HG03342 (cell line): ENCODE data around the gene PITPNB.

Experiments used
- ATAC-seq: cut with Tn5 transposase; IDR thresholded peaks from one replicate; pipeline ENCODE4 v1.9.1; 2021; ENCODE audit warnings: mild to moderate bottlenecking, moderate library complexity; ENCODE audit not compliant: unreplicated experiment

The PITPNB gene

GRCh38 chr22:27919222-27919941, at the start of gene PITPNB:
PITPNB (minus strand) TSS chr22:27919256; CDS start chr22:27919191, 65 bp downstream.
- ATAC-seq = peak; percentile 77

DNA sequence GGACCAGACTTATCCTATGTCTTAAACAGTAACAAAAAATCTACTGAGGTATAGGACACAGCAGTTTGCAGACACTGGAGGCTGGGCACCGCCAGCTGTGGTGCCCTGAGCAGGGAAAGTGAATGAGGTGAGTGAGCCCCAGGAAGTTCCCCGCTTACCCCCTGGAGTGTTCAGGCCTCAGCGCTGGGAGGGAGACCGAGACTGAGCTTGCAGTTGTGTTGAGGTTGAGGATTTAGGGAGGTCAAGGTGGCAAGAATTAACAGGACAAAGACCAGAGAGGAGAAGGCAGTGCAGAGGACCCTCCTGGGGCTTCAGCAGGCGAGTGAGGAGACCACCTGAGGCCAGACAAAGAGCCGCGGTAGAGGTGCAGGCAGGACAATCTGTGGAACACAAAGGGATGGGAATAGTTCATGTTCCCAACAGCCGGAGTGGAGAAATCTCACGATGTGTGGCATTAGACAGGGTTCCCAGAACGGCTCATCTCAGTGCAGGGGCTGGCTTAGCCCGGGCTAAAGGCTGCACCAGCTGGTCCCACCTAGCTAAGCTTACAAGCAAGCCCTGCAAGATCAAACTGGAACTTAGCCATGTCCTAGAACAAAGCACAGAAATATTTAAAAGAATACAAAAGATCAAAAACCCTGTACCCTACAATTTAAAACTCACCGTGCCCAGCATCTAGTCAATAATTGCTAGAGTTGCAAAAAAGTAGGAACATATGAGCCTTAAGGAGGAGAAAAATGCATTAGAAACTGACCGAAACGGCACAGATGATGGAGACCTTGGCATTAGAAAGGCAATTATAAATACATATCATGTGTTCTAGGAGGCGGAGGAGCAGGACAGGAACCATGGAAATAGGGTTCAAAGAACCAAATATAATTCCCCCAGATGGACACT, 47.4 kb upstream of the PITPNB start:
- ATAC-seq = no peak

DNA sequence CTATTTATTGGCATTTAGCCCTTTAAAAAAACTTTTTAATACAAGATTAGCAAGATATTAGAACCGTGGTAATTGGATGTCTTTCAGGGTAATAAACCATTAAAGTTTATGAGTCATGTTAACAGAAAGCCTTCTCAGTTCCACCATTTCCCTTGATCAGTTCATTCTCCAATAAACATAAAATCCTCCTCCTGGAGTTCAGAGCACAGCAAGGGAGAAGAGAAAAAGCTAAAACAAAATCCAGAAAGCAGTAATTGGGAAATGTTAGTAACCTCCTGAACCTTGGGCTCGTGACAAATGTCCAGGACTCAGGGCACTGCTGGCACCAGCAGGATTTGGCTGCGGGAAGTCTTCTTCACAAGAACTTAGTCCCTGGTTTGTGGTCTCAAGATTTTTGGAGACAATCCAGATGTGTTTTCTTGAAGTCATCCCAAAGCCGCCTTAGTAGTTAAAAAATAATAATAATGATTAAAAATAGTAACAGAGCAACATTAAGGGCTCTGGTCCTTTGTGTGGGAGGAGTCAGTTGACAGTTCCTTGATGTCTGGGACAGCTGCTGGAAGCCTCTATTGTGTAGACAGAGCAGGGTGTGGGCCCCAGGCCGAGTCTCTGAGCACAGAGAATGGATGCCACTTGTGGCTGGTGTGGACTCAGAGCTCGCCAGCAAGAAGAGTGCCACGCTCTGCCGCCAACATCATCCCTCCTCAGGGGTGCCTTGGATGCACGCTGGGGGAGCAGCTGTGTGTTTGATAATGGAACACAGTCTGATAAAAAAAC, 43.4 kb upstream of the PITPNB start:
- no peak for ATAC-seq

DNA sequence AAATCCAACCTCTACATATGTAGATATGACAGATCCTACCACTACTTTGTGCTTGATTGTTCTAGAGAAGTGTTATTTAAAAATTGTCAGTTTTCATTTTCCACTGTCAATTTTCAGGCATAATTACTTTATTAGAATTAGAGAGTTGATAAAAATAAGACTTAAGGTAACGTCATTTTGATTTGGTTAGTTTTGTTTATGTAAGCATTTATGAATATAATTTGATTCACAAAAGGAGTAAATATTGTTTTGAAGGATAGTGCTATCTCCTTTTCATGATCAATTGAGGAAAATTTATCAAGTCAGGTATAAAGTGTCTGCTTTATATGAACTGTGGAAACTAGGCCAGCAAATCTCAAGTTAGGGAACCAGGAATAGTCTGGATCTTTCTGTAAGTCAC, 42.6 kb upstream of the PITPNB start:
- no peak for ATAC-seq

GRCh38 chr22:27961182-27961581, 42.1 kb upstream of the PITPNB start:
- ATAC-seq = no peak

- ATAC-seq = no peak
Measured at GRCh38 chr22:27959335-27960090, 40.5 kb upstream of the PITPNB start.

DNA sequence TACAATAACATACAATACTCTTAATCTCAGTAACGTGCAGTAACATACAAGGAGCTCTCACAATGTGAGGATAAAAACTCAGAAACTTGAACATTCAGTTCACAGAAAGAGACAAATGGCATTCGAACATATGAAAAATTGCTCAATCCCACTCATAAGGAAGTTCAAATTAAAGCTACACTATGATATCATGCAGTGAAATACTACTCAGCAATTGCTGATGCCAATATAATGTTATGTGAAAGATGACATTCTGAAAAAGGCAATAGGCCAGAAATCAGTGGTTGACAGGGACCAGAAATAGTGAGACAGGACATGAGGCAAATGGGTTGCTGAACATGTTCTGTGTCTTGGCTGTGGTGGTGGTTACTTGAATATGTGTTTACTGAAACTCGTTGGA, 33.7 kb upstream of the PITPNB start:
- no peak for ATAC-seq

DNA sequence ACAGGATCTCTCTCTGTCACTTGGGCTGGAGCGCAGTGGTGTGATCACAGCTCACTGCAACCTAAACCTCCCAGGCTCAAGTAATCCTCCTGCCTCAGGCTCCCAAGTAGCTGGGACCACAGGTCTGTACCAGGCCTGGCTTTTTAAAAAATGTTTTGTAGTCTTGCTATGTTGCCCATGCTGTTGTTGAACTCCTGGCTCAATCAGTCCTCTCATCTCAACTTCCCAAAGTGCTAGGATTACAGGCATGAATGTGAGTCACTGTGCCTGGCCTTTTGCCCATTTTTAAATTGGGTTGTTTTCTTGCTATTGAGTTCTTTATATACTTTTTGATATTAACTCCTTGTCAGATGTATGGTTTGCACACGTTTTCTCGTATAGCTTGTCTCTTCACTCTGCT, 33.0 kb upstream of the PITPNB start:
- ATAC-seq = no peak

GRCh38 chr22:27949421-27949820, 30.4 kb upstream of the PITPNB start:
- no peak for ATAC-seq

DNA sequence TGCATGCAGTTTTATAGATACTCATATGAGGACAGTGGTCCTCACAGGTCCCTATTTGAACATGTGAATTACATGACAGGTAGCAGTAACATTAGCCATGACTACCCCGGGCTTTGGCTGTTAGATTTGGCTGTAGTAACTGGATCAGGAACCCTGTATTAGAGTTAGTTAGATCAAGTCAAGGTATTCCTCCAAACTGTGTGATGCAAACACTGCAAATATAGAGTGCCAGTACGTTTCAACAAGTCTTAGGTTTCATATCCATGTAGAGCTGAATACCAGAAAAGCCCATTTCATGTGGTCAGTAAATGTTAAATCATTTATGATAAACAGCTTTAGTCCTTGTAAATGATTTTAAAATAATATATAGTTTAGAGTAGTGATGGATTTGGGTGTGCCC, 29.5 kb upstream of the PITPNB start:
- ATAC-seq = no peak

DNA sequence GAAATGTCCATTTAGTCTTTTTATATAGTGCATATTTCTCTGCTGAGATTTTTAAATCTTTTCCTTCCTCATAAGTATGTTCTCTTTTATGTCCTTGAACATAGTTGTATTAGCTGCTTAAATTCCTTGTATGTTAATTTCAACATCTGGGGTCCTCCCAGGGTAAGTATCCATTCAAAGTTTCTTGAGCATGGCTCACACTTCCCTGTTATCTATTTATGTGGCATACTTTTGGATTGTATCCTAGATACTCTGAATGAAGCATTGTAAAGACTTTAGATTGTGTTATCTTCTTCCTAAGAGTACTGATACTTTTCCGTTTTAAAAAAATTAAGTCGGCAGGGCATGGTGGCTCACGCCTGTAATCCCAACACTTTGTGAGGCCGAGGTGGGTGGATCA, 28.4 kb upstream of the PITPNB start:
- ATAC-seq = no peak

DNA sequence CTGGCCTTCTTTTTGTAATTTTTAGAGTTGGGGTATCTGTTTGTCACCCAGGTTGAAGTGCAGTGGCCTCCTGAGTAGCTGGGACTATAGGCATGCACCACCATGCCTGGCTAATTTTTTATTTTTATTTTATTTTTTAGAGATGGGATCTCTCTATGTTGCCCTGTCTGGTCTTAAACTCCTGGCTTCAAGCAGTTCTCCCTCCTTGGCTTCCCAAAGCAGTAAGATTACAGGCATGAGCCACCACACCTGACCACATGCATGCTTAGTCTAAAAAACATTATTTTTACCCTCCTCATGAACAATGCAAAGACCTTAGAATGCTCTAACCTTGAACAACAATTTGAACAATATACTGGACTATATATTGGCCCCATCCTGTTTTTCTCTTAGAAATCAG, 22.1 kb upstream of the PITPNB start:
- no peak for ATAC-seq

DNA sequence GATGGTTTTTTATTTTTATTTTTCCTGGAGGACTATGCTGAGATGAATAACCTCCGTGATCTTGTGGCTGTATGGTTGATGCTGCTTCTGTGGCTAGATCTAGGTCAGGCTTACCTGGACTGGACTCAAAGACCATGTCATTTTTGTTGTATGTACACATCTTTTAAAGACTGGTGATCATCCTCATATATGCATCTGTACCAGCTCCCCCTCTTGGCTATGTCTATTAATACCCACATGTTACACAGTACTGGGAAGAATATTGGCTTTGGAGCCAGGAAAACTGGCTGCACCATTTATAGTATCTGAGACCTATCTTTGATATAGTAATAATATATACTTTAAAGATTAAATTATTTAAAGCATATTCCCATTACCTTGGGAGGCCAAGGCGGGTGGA, 18.4 kb upstream of the PITPNB start:
- ATAC-seq = no peak

DNA sequence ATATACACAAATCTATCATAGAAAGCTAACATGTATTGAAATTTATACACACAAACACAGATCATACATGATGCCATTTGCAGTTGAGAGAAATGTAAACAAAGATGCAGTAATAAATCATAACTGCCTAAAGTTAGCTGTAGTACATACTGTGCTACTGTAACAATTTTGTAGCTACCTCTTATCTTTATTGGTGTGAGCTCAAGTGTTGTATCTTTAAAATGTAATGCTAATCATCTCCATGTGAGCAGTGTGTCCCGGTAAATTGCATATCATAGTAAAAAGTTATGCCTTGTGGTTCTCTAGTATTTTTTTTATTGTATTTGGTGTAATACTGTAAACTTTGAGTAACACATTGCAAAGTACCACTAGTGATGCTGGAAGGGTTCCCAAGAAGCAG, 16.8 kb upstream of the PITPNB start:
- ATAC-seq = no peak

GRCh38 chr22:27934069-27934468, 15.0 kb upstream of the PITPNB start:
- no peak for ATAC-seq

- no peak for ATAC-seq
Measured at GRCh38 chr22:27933186-27933983, 14.3 kb upstream of the PITPNB start.

- ATAC-seq = no peak
Measured at GRCh38 chr22:27930331-27931060, 11.4 kb upstream of the PITPNB start.

GRCh38 chr22:27927608-27928007, 8.6 kb upstream of the PITPNB start:
- ATAC-seq = no peak

DNA sequence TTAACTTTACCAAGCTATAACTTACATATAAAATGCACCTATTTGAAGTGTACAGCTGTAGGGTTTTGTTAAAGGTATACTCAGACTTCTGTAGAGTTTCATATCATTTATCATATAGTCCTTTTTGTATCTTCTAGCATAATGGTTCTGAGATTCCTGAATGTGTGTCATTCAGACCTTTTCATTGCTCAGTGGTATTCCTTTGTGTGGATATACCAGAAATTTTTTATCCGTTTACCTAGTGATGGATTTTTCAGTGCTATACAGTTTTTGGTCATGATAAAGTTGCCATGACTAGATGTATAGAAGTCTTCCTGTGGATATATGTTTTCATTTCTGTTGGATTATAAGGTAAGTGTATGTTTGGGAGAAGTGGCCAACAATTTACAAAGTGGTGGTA, 6.3 kb upstream of the PITPNB start:
- ATAC-seq = no peak
